ENCODE results near the gene MT2A.

MT2A gene

GRCh38 chr16:56641166-56641565 lies 32.8 kb downstream of the MT2A start:
- DNase-seq, result no peak

- peak; percentile 86 for DNase-seq
Measured at GRCh38 chr16:56643080-56643778, 34.8 kb downstream of the MT2A start.

GRCh38 chr16:56643833-56644232 lies 35.4 kb downstream of the MT2A start:
- DNase-seq, result no peak

- DNase-seq, result no peak
Measured at GRCh38 chr16:56645311-56645710, 36.9 kb downstream of the MT2A start.

DNA sequence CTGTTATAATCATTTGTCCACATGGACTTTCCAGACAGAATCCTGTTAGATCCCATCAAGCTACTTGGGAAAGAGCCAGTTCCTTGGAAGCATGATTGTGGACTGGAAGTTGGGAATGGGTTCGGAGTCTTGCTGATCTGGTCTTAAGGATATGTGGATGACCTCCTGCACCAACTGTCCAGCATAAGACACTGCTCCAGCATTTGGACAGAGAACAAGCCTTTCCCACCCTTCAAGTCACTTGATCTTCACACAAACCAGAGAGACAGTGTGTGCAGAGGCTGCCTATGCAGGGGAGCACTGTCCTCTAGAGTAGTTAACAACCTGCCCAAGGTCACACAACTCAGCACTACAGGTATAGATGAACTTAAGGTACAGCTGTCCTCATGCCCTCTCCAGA lies 37.5 kb downstream of the MT2A start:
- DNase-seq, result no peak

GRCh38 chr16:56647641-56648431 lies 39.5 kb downstream of the MT2A start:
- DNase-seq, result no peak

DNA sequence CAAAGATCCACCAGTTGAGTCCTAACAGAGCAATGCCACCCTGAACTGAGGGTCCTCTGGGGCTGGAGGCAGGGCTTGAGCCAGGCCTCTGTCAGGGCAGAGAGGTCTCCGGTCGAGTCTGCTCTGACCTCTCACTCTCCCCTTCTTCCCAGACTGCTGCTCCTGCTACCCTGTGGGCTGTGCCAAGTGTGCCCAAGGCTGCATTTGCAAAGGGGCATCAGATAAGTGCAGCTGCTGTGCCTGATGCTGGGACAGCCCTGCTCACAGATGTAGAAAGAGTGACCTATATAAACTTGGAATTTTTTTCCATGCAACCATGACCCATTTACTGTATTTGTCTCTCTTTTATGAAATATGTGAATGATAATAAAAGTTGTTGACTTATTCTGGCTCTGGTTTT lies 40.9 kb downstream of the MT2A start:
- no peak for DNase-seq

GRCh38 chr16:56649820-56650219 lies 41.4 kb downstream of the MT2A start:
- DNase-seq, result no peak

GRCh38 chr16:56651586-56651985 lies 43.2 kb downstream of the MT2A start, which contains the start of gene MT1B:
TSS of gene MT1B (plus strand) at chr16:56651886. CDS start at chr16:56651954, 68 bp downstream.
- DNase-seq, result no peak

- no peak for DNase-seq
Measured at GRCh38 chr16:56652600-56652999, 44.2 kb downstream of the MT2A start.

- no peak for DNase-seq
Measured at GRCh38 chr16:56653218-56653617, 44.8 kb downstream of the MT2A start.

DNA sequence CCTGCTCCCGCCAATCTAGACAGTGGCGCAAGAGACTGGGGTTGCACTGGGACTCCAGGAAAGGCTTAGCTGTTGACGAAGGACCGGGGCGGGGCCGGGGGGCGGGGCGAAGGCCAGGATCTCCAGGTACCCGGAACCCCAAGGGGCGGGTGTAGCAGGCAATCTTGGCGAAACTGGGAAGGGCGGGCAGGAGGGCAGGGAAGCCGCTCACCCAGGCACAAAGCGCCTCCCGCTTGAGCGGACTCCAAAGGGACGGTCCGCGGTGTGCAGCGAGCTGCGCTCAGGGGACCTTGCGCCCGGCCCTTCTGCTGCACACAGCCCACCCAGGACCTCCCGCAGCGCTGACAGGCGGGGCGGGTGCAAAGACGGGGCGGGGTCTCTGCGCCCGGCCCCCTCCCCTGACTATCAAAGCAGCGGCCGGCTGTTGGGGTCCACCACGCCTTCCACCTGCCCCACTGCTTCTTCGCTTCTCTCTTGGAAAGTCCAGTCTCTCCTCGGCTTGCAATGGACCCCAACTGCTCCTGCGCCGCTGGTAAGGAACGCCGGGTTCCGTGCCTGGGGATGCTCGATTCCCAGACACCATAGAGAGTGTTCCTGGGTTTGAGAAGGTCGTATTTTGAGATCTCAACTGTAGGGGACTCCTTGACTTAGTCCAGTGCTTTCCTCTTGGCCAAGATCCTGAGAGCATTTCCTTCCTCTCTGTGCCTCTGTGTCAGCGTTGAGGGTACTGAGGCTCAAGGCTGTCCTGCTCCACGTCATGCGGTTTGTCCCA lies 49.4 kb downstream of the MT2A start, which contains the start of gene MT1F:
TSS of gene MT1F (plus strand) at position 405 of the 772 bp plus-strand sequence. CDS start at position 505, 100 bp downstream.
- DNase-seq, result peak; percentile 91

- DNase-seq, result no peak
Measured at GRCh38 chr16:56658327-56658875, 50.0 kb downstream of the MT2A start.
